CD4-positive, CD25-positive, alpha-beta regulatory T cell (primary cell): ENCODE measurements around the gene KLHL24. TPM values are rescaled to one million over a fixed set of nuclear protein-coding genes. Genes with fewer than 3 reads are reported as not detected.

Experiments used
- ATAC-seq, 2 donors: fragments of 150-1000 bp; cut with Tn5 transposase; one replicate each; pipeline ENCODE4 v1.10.0; 2021; ENCODE audit warnings: low read depth in 2 of 2, moderate number of reproducible peaks in 2 of 2, moderate library complexity in 1 of 2
- DNase-seq, 3 donors: peaks; one replicate each; pipeline versions ENCODE4 v3.0.0 to v3.0.0-alpha.2; 2012 to 2022; ENCODE audit warnings: mixed read lengths in 1 of 3
- H3K27ac ChIP-seq: one replicate; pipeline ENCODE4 v1.7.0; 2013; ENCODE audit warnings: mild to moderate bottlenecking, low read length; ENCODE audit not compliant: insufficient read depth, poor library complexity, severe bottlenecking
- H3K27me3 ChIP-seq: one replicate; pipeline ENCODE4 v1.7.0; 2013; ENCODE audit warnings: low read length; ENCODE audit not compliant: control insufficient read depth, insufficient read depth
- H3K36me3 ChIP-seq: one replicate; pipeline ENCODE4 v1.7.0; 2013; ENCODE audit warnings: mild to moderate bottlenecking, low read length, moderate library complexity; ENCODE audit not compliant: control insufficient read depth, insufficient read depth
- H3K4me1 ChIP-seq: 2 replicates; pipeline ENCODE4 v1.7.0; 2013; ENCODE audit warnings: mild to moderate bottlenecking, low read length; ENCODE audit not compliant: insufficient read depth, control insufficient read depth, poor library complexity, severe bottlenecking
- H3K4me3 ChIP-seq: one replicate; pipeline ENCODE4 v1.7.0; 2013; ENCODE audit warnings: low read depth, mild to moderate bottlenecking, low read length, moderate library complexity
- H3K9me3 ChIP-seq, 2 experiments: 1 replicate in 1 of 2; 2 replicates in 1 of 2; pipeline ENCODE4 v1.7.0; 2013; ENCODE audit warnings: low read length in 2 of 2, mild to moderate bottlenecking in 1 of 2, moderate library complexity in 1 of 2; ENCODE audit not compliant: control insufficient read depth in 2 of 2
- H3K27ac Mint-ChIP-seq, 3 donors: one replicate each; pipeline ENCODE4 v1.8.0; 2020 to 2022; ENCODE audit warnings: mild to moderate bottlenecking in 3 of 3, mixed read lengths in 3 of 3, moderate library complexity in 2 of 3
- H3K27me3 Mint-ChIP-seq: one replicate; pipeline ENCODE4 v1.8.0; 2022; ENCODE audit warnings: mild to moderate bottlenecking, mixed read lengths
- H3K36me3 Mint-ChIP-seq: one replicate; pipeline ENCODE4 v1.8.0; 2020; ENCODE audit warnings: mixed read lengths
- H3K4me1 Mint-ChIP-seq, 4 donors: one replicate each; pipeline ENCODE4 v1.8.0; 2020 to 2022; ENCODE audit warnings: mixed read lengths in 4 of 4, mild to moderate bottlenecking in 1 of 4
- H3K4me3 Mint-ChIP-seq, 4 donors: one replicate each; pipeline ENCODE4 v1.8.0; 2020 to 2022; ENCODE audit warnings: mild to moderate bottlenecking in 4 of 4, mixed read lengths in 4 of 4, moderate library complexity in 3 of 4
- H3K9me3 Mint-ChIP-seq, 7 donors: one replicate each; pipeline ENCODE4 v1.8.0; 2020 to 2022; ENCODE audit warnings: mixed read lengths in 7 of 7, mild to moderate bottlenecking in 3 of 7, moderate library complexity in 2 of 7
- polyA plus RNA-seq, 4 donors: library from polyadenylated mRNA; unstranded; fragments of 300-500 nt; fragmentation: Illumina TruSeq; gene quantifications; one replicate each; pipeline ENCODE4 v1.2.3, GENCODE V29; 2021
- total RNA-seq: library from RNA; stranded (reverse); gene quantifications from one replicate; pipeline ENCODE4 v1.2.3, GENCODE V29; 2022

Gene KLHL24
- total and polyA plus RNA-seq, 5 donors from 2014 or later: 37.0 to 144 (median 64.8) TPM

DNA sequence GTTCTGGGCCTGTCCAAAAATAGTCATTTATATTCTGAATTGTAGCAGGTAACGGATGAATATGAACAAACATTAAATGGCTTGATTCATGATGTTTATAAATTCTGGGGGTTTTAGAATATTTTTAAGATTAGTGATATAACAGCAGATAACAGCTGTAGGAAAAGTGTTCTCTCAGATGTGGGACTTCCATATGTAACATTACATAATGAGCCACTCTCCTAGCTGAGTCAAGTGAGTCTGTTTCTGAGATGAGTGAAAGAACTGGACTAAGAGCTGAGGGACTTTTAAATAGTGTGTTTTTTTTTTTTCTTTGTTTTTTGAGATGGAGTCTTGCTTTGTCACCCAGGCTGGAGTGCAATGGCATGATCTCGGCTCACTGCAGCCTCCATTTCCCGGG is 76.1 kb downstream of the KLHL24 start:
- no peaks in the 10 kb centered on the region for H3K9me3 Mint-ChIP-seq
- H3K27ac ChIP-seq: no peak overlapping the region
- no peaks in the 10 kb centered on the region for H3K4me1 ChIP-seq
- H3K4me1 Mint-ChIP-seq: peaks cover 10 to 19% (median 15%) of the 10 kb centered on the region in 4 donors
- H3K27me3 Mint-ChIP-seq: no peaks in the 10 kb centered on the region
- no peaks in the 10 kb centered on the region for H3K9me3 ChIP-seq
- no peak overlapping the region for H3K4me3 ChIP-seq
- no peak for ATAC-seq
- H3K36me3 ChIP-seq: peaks cover 11% of the 10 kb centered on the region
- no peak overlapping the region for H3K27ac Mint-ChIP-seq
- no peaks in the 10 kb centered on the region for H3K27me3 ChIP-seq
- H3K36me3 Mint-ChIP-seq: no peaks in the 10 kb centered on the region
- DNase-seq: no peak
- H3K4me3 Mint-ChIP-seq: no peak overlapping the region

DNA sequence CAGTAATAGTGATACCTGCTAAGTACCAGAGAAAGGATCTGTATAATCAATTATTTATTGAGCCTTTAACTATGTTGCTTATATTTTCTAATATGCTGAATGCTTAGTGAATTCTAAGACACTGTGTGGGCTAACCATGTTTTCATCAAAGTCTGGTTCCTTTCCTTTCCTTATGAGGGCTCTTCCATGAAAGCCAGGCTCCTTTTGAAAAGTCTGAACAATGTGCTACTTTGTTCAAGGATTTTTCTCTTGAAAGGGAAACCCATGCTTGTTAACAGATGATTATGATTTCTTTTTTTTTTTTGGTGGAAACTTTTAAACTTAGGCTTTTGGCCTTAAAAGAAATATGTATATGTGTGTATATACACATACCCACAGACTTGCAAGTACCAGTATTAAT is 79.2 kb downstream of the KLHL24 start:
- Histone ChIP-seq H3K4me3 (no peak overlapping the region), H3K36me3 (peaks cover 28% of the 10 kb centered on the region), H3K4me1 (no peaks in the 10 kb centered on the region), H3K27me3 (no peaks in the 10 kb centered on the region), H3K27ac (no peak overlapping the region), H3K9me3 (no peaks in the 10 kb centered on the region)
- Mint-ChIP-seq H3K4me1 (peaks cover 5 to 14% (median 8%) of the 10 kb centered on the region in 4 donors), H3K27ac (no peak overlapping the region), H3K4me3 (no peak overlapping the region), H3K9me3 (no peaks in the 10 kb centered on the region), H3K27me3 (no peaks in the 10 kb centered on the region), H3K36me3 (peaks cover 15% of the 10 kb centered on the region)
- DNase-seq (no peak), ATAC-seq (no peak)

DNA sequence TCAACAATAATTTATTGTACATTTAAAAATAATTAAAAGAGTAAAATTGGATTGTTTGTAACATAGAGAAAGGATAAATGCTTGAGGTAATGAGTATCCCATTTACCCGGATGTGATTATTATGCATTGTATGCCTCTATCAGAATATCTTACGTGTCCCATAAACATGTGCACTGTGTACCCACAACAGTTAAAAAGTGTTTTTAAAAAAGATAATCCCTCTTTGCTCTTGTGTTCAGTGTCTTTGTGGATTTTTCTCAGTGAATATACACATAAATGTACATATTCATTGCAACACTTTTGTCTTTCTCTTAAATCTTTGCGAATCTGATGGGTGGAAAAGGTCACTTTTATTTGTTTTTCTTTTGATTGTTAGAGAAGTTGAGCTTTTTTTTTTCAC is 82.6 kb downstream of the KLHL24 start:
- H3K4me3 ChIP-seq: no peak overlapping the region
- Mint-ChIP-seq H3K4me1 (peaks cover 0 to 3% (median 1%) of the 10 kb centered on the region in 4 donors), H3K27ac (peak overlapping the region in 1 of 3 donors; percentile 63), H3K27me3 (no peaks in the 10 kb centered on the region), H3K4me3 (no peak overlapping the region), H3K9me3 (no peaks in the 10 kb centered on the region), H3K36me3 (peaks cover 31% of the 10 kb centered on the region)
- no peaks in the 10 kb centered on the region for H3K4me1 ChIP-seq
- DNase-seq (no peak), ATAC-seq (no peak)
- H3K27ac ChIP-seq: no peak overlapping the region
- no peaks in the 10 kb centered on the region for H3K9me3 ChIP-seq
- no peaks in the 10 kb centered on the region for H3K27me3 ChIP-seq
- H3K36me3 ChIP-seq: peaks cover 43% of the 10 kb centered on the region

DNA sequence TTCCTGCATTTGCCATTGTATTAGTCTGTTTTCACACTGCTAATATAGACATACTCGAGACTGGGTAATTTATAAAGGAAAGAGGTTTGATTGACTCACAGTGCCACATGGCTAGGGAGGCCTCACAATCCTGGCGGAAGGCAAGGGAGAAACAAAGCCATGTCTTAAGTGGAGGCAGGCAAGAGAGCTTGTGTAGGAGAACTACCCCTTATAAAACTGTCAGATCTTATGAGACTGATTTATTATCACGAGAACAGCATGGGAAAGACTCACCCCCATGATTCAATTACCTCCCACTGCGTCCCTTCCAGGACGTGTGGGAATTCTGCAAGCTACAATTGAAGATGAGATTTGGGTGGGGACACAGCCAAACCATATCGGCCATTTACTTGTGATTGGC is 90.0 kb downstream of the KLHL24 start:
- Mint-ChIP-seq H3K4me3 (no peak overlapping the region), H3K4me1 (peaks cover 0 to 2% (median 0%) of the 10 kb centered on the region in 4 donors), H3K27me3 (no peaks in the 10 kb centered on the region), H3K9me3 (peaks cover 0 to 1% (median 0%) of the 10 kb centered on the region in 7 donors), H3K36me3 (peaks cover 42% of the 10 kb centered on the region), H3K27ac (peak overlapping the region in 2 of 3 donors; percentile 42 to 61)
- no peak overlapping the region for H3K4me3 ChIP-seq
- no peak for DNase-seq
- no peaks in the 10 kb centered on the region for H3K9me3 ChIP-seq
- peaks cover 56% of the 10 kb centered on the region for H3K36me3 ChIP-seq
- H3K4me1 ChIP-seq: no peaks in the 10 kb centered on the region
- ATAC-seq: no peak
- H3K27me3 ChIP-seq: no peaks in the 10 kb centered on the region
- H3K27ac ChIP-seq: no peak overlapping the region

DNA sequence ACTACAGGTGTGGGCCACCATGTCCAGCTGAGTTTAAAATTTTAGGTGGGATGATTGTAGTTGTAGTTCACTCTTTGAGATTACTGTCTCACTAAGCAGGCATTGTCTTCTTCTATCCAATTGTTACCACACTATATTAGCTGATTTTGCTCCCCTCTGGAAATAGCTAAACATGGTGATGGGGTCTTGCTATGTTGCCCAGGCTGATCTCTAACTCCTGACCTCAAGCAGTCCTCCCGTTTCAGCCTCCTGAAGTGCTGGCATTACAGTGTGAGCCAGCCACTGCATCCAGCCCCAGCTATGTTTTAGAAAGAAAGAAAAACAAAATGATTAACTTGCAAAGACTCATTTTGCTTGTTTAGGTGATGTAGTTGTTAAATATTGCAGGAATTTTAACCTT is 92.8 kb downstream of the KLHL24 start:
- Mint-ChIP-seq H3K36me3 (peaks cover 39% of the 10 kb centered on the region), H3K4me3 (no peak overlapping the region), H3K4me1 (peaks cover 0 to 2% (median 0%) of the 10 kb centered on the region in 4 donors), H3K27me3 (no peaks in the 10 kb centered on the region), H3K9me3 (peaks cover 0 to 2% (median 0%) of the 10 kb centered on the region in 7 donors), H3K27ac (no peak overlapping the region)
- DNase-seq: no peak
- H3K27ac ChIP-seq: no peak overlapping the region
- H3K27me3 ChIP-seq: no peaks in the 10 kb centered on the region
- H3K4me3 ChIP-seq: no peak overlapping the region
- H3K36me3 ChIP-seq: peaks cover 51% of the 10 kb centered on the region
- no peaks in the 10 kb centered on the region for H3K9me3 ChIP-seq
- no peak for ATAC-seq
- no peaks in the 10 kb centered on the region for H3K4me1 ChIP-seq

DNA sequence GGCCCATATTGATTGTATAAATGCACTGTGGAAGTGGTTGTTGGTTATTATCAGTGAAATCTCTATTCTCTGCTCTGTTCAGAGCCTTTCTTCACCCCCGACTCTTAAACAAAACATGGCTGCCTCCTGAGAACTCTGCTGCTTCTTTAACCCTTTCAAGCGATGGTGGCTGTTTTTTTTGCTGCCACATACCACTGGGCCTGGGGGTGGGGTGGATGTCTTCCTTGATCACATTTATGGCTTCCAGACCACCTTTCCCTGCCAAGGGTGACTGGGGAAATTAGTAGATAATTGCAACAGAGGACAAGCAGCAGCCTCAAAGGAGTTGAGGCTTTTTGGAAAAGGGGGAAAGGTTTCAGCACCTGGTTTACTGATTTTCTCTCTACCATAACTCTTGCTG is 94.9 kb downstream of the KLHL24 start:
- peaks cover 0 to 6% (median 2%) of the 10 kb centered on the region in 4 donors for H3K4me1 Mint-ChIP-seq
- peaks cover 59% of the 10 kb centered on the region for H3K36me3 ChIP-seq

DNA sequence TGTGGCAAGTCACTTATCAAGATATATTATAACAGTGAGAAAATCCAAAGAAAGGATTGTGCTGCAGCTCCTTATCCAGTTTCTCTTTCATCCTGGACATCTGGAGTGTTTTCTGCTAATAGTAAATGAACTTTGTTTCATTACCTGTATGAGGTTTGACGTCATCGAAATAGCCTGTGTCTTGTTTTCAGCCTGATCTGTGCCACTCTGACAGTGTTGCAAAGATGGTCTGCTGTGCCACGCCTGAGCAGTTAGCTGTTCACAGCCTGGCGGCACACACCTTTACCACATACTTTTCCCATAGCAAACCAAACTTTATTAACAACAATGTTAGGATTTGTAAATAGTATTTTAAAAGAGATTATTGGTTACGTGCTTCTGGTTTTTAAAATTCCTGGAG is 96.2 kb downstream of the KLHL24 start:
- H3K9me3 Mint-ChIP-seq: peaks cover 0 to 2% (median 0%) of the 10 kb centered on the region in 7 donors
- Histone ChIP-seq H3K27me3 (no peaks in the 10 kb centered on the region), H3K36me3 (peaks cover 58% of the 10 kb centered on the region), H3K4me1 (no peaks in the 10 kb centered on the region), H3K4me3 (no peak overlapping the region), H3K9me3 (no peaks in the 10 kb centered on the region), H3K27ac (no peak overlapping the region)
- H3K27ac Mint-ChIP-seq: no peak overlapping the region
- peaks cover 0 to 5% (median 2%) of the 10 kb centered on the region in 4 donors for H3K4me1 Mint-ChIP-seq
- H3K27me3 Mint-ChIP-seq: no peaks in the 10 kb centered on the region
- ATAC-seq (no peak), DNase-seq (no peak)
- peaks cover 50% of the 10 kb centered on the region for H3K36me3 Mint-ChIP-seq
- no peak overlapping the region for H3K4me3 Mint-ChIP-seq

More for the DNA sequence above, 94.9 kb downstream of the KLHL24 start:
- DNase-seq: no peak
- no peaks in the 10 kb centered on the region for H3K9me3 ChIP-seq
- H3K27ac ChIP-seq: no peak overlapping the region
- no peak overlapping the region for H3K4me3 ChIP-seq
- H3K4me3 Mint-ChIP-seq: no peak overlapping the region
- H3K27me3 ChIP-seq: no peaks in the 10 kb centered on the region
- ATAC-seq: no peak
- H3K27ac Mint-ChIP-seq: peak overlapping the region in 1 of 3 donors; percentile 34
- peaks cover 47% of the 10 kb centered on the region for H3K36me3 Mint-ChIP-seq
- H3K4me1 ChIP-seq: no peaks in the 10 kb centered on the region
- H3K9me3 Mint-ChIP-seq: peaks cover 0 to 2% (median 0%) of the 10 kb centered on the region in 7 donors
- no peaks in the 10 kb centered on the region for H3K27me3 Mint-ChIP-seq

DNA sequence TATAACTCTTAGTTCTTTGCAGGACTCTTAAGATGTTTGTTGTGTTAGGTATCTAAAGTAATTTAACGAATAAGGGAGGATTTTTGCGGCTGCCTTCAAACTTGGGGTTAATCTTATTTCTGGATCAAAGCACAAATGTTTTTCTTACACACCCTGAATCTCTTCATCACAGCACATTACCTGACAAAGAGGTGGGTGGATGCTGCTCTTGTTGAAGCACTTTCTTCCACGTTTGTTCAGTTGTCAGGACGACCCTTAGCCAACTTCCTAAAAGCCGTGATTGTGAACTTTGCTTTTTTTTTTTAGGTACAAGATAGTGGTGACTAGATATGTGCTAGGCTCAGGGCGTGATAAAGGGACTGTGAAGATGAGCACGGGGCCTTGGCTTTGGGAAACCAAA is 98.1 kb downstream of the KLHL24 start:
- no peak for DNase-seq
- Mint-ChIP-seq H3K27me3 (no peaks in the 10 kb centered on the region), H3K4me1 (peaks cover 0 to 5% (median 2%) of the 10 kb centered on the region in 4 donors), H3K36me3 (peaks cover 56% of the 10 kb centered on the region), H3K9me3 (peaks cover 0 to 2% (median 0%) of the 10 kb centered on the region in 7 donors), H3K27ac (peak overlapping the region in 1 of 3 donors; percentile 43), H3K4me3 (no peak overlapping the region)
- Histone ChIP-seq H3K4me1 (no peaks in the 10 kb centered on the region), H3K36me3 (peaks cover 64% of the 10 kb centered on the region), H3K27me3 (no peaks in the 10 kb centered on the region), H3K27ac (no peak overlapping the region), H3K9me3 (no peaks in the 10 kb centered on the region), H3K4me3 (no peak overlapping the region)
- no peak for ATAC-seq
